Measurements from ENCODE around the gene ERC1.

Gene ERC1

DNA sequence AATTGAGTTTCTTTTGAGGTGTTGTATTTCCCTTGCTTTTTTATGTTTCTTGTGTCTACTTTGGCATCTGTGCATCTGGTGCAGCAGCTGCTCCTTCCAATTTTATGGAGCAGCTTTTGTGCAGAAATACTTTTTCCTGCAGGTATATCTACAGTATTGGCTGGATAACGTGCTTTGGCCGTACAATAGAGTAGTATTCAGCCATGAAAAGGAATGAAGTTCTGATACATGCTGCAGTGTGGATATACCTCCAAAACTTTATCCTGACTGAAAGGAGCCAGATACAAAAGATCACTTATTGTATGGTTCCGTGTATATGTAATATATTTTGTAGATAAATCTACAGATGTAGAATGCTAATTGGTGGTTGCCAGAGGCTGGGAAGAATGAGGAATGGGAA, 74.6 kb downstream of the ERC1 start:
- DNase-seq (ENCODE audit: low spot score) (no peak), ATAC-seq (ENCODE audit: low read depth) (no peak)
- Histone ChIP-seq H3K4me1 (ENCODE audit: insufficient read depth, poor library complexity, severe bottlenecking) (peaks cover 3% of the 10 kb centered on the region), H3K27me3 (ENCODE audit: insufficient read depth, poor library complexity, severe bottlenecking) (no peaks in the 10 kb centered on the region), H3K36me3 (ENCODE audit: low read depth) (peaks cover 8% of the 10 kb centered on the region; the same call in 1 of the 2 replicates), H3K9me3 (ENCODE audit: severe bottlenecking) (peaks cover 18% of the 10 kb centered on the region), H3K27ac (ENCODE audit: poor library complexity, severe bottlenecking) (no peak overlapping the region), H3K4me3 (ENCODE audit: severe bottlenecking) (no peak overlapping the region)
- TF ChIP-seq CTCF (IDR thresholded peaks at IDR 0.05; ENCODE audit: poor library complexity, severe bottlenecking), result no peak

DNA sequence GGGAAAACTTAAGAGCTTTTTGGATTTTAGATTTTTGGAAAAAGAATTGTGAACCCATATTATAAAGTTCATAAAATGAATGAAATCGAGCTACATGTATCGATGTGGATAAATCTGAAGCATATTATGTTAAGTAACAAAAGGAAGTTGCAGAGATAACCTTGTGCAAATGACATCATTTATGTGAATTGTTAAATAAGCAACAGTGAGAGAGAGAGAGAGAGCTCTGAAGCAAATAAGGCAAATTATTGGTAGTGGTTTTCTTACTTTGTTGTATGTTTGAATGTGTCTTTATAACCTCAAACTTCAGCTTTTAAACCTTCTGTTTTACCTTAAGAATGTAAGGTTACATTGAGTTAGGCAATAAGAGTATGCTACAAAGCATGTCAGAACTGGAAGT, 78.8 kb downstream of the ERC1 start:
- no peak for TF ChIP-seq CTCF (IDR thresholded peaks at IDR 0.05; ENCODE audit: poor library complexity, severe bottlenecking)
- Histone ChIP-seq H3K9me3 (ENCODE audit: severe bottlenecking) (peaks cover 2% of the 10 kb centered on the region), H3K36me3 (ENCODE audit: low read depth) (no peaks in the 10 kb centered on the region), H3K27ac (ENCODE audit: poor library complexity, severe bottlenecking) (no peak overlapping the region), H3K27me3 (ENCODE audit: insufficient read depth, poor library complexity, severe bottlenecking) (no peaks in the 10 kb centered on the region), H3K4me1 (ENCODE audit: insufficient read depth, poor library complexity, severe bottlenecking) (peaks cover 3% of the 10 kb centered on the region), H3K4me3 (ENCODE audit: severe bottlenecking) (no peak overlapping the region)
- ATAC-seq (ENCODE audit: low read depth) (no peak), DNase-seq (ENCODE audit: low spot score) (no peak)

DNA sequence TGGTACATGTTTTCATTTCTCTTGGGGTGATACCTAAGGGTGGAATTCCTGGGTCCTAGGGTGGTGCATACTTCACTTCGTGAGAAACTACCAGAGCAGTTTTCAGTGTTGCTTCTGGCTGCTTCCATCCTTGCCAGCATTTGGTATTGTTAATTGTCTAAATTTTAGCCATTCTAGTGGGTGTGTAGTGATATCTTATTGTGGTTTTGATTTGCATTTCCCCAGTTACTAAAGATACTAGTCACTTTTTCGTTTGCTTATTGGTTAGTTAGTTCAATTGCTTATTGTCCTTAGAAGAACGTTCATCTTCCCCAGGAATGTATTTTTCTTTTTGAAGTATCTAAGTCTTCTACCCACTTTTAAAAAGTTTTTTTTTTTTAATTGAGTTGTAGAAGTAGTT, 80.2 kb downstream of the ERC1 start:
- H3K9me3 ChIP-seq (ENCODE audit: severe bottlenecking), result no peaks in the 10 kb centered on the region
- peaks cover 4% of the 10 kb centered on the region for H3K36me3 ChIP-seq (ENCODE audit: low read depth)
- TF ChIP-seq CTCF (IDR thresholded peaks at IDR 0.05; ENCODE audit: poor library complexity, severe bottlenecking), result no peak
- no peak overlapping the region for H3K4me3 ChIP-seq (ENCODE audit: severe bottlenecking)
- H3K27ac ChIP-seq (ENCODE audit: poor library complexity, severe bottlenecking), result no peak overlapping the region
- H3K4me1 ChIP-seq (ENCODE audit: insufficient read depth, poor library complexity, severe bottlenecking), result peaks cover 3% of the 10 kb centered on the region
- ATAC-seq (ENCODE audit: low read depth) (no peak), DNase-seq (ENCODE audit: low spot score) (no peak)
- no peaks in the 10 kb centered on the region for H3K27me3 ChIP-seq (ENCODE audit: insufficient read depth, poor library complexity, severe bottlenecking)

DNA sequence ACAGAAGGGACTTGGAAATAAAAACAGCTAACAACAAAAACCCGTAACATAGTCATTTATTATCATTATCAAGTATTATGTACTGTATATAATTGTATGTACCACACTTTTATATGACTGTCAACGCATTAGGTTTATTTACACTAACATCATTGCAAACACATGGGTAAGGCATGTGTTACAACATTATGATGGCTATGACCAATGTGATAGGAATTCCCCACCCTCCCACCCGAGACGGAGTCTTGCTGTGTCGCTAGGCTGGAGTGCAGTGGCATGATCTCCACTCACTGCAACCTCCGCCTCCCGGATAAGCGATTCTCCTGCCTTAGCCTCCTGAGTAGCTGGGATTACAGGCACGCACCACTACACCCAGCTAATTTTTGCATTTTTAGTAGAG, 82.6 kb downstream of the ERC1 start:
- ATAC-seq (ENCODE audit: low read depth) (no peak), DNase-seq (ENCODE audit: low spot score) (no peak)
- Histone ChIP-seq H3K27ac (ENCODE audit: poor library complexity, severe bottlenecking) (no peak overlapping the region), H3K27me3 (ENCODE audit: insufficient read depth, poor library complexity, severe bottlenecking) (no peaks in the 10 kb centered on the region), H3K36me3 (ENCODE audit: low read depth) (peaks cover 4% of the 10 kb centered on the region), H3K9me3 (ENCODE audit: severe bottlenecking) (no peaks in the 10 kb centered on the region), H3K4me1 (ENCODE audit: insufficient read depth, poor library complexity, severe bottlenecking) (peaks cover 3% of the 10 kb centered on the region), H3K4me3 (ENCODE audit: severe bottlenecking) (no peak overlapping the region)
- no peak for TF ChIP-seq CTCF (IDR thresholded peaks at IDR 0.05; ENCODE audit: poor library complexity, severe bottlenecking)

DNA sequence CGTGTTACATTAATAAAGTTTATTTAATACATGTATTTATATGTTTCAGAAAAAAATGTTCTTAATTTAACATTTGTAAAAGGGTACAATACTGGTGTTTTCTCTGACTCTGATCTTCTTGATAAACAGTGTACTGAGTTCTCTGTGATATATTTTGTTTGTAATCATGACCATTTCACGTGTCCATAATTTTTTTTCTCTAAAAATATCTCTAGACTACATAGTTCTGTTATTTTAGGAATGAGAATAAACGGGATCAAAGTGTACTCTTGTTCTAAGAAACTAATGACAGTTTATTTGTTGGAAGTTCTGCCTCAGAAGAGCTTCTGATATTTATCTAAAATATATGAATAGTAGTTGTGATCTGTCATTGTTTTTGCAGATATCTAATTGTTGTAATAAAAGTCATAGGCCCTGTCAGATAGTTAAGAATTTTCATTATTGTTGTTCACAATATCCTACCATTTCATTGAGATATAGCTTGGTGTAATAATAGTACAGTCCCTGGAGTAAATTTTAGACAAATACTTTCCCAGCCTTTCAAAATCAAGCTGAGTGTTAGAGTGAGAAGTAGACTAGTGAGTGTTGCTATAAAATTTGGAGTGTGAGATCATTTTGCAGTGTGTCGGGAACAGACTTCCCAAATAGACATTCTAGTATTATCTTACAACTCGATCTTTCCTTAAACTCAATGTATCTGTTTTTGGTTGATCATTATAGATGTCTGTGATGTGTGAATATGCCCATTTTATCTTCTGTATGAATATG, 86.2 kb downstream of the ERC1 start:
- Histone ChIP-seq H3K9me3 (ENCODE audit: severe bottlenecking) (no peaks in the 10 kb centered on the region), H3K36me3 (ENCODE audit: low read depth) (peaks cover 4% of the 10 kb centered on the region), H3K4me1 (ENCODE audit: insufficient read depth, poor library complexity, severe bottlenecking) (peaks cover 3% of the 10 kb centered on the region), H3K4me3 (ENCODE audit: severe bottlenecking) (no peak overlapping the region), H3K27ac (ENCODE audit: poor library complexity, severe bottlenecking) (no peak overlapping the region), H3K27me3 (ENCODE audit: insufficient read depth, poor library complexity, severe bottlenecking) (no peaks in the 10 kb centered on the region)
- DNase-seq (ENCODE audit: low spot score) (no peak), ATAC-seq (ENCODE audit: low read depth) (no peak)
- TF ChIP-seq CTCF (IDR thresholded peaks at IDR 0.05; ENCODE audit: poor library complexity, severe bottlenecking), result no peak

Measured in RWPE2 (cell line).